Neural progenitor cell (in vitro differentiated cells): ENCODE measurements around the gene HMGCS1.

ENCODE experiments used
- EZH2 ChIP-seq: fragments of 200-600 bp; sonication (generic); IDR thresholded peaks from 2 replicates; pipeline ENCODE4 v1.6.1; 2017; ENCODE audit warnings: antibody characterized with exemption, mild to moderate bottlenecking, moderate library complexity
- TF ChIP-seq, protein P1 (sequence below): fragments of 200-600 bp; sonication (generic); IDR thresholded peaks from 2 replicates; pipeline ENCODE4 v1.5.1; 2017; ENCODE audit warnings: antibody characterized with exemption, mild to moderate bottlenecking

- TF ChIP-seq, protein P1, sequence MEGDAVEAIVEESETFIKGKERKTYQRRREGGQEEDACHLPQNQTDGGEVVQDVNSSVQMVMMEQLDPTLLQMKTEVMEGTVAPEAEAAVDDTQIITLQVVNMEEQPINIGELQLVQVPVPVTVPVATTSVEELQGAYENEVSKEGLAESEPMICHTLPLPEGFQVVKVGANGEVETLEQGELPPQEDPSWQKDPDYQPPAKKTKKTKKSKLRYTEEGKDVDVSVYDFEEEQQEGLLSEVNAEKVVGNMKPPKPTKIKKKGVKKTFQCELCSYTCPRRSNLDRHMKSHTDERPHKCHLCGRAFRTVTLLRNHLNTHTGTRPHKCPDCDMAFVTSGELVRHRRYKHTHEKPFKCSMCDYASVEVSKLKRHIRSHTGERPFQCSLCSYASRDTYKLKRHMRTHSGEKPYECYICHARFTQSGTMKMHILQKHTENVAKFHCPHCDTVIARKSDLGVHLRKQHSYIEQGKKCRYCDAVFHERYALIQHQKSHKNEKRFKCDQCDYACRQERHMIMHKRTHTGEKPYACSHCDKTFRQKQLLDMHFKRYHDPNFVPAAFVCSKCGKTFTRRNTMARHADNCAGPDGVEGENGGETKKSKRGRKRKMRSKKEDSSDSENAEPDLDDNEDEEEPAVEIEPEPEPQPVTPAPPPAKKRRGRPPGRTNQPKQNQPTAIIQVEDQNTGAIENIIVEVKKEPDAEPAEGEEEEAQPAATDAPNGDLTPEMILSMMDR: no peak
- no peak for TF ChIP-seq EZH2
Measured at GRCh38 chr5:43275391-43275790, 37.8 kb downstream of the HMGCS1 start.
